ENCODE data around the gene NUMB. TPM values are rescaled to one million over a fixed set of nuclear protein-coding genes. Genes with fewer than 3 reads are reported as not detected.
"Not testable (repeated sequence)": the region's sequence is repeated elsewhere in the genome, so short reads cannot be mapped to it uniquely, and the experiment has no call there.

NUMB gene
- total and polyA plus RNA-seq, 3 experiments from 2014 or later = 36.5 to 39.0 (median 38.5) TPM

DNA sequence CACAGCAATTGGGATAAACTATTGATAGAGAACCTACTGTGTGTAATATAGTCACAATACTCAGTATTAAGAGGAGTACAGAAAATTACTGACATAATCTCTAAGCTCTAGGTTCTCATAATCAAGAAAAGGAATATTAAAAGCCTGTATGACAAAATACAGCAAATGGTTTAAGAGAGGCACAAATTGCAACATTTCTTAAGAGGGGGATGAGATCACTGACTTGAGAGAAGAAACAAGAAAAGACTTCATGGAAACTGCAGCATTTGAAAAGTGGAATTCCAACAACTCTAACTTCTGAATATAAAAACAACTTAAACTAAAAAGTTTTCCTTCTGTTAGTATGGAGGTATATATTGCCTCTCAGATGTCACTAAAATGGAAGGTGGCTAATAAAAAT lies 89.7 kb downstream of the NUMB start:
- Mint-ChIP-seq H3K27ac (no peak overlapping the region), H3K9me3 (no peaks in the 10 kb centered on the region)
- no peaks in the 10 kb centered on the region for H3K27me3 ChIP-seq (ENCODE audit: insufficient read depth, low read length, poor library complexity, severe bottlenecking)

DNA sequence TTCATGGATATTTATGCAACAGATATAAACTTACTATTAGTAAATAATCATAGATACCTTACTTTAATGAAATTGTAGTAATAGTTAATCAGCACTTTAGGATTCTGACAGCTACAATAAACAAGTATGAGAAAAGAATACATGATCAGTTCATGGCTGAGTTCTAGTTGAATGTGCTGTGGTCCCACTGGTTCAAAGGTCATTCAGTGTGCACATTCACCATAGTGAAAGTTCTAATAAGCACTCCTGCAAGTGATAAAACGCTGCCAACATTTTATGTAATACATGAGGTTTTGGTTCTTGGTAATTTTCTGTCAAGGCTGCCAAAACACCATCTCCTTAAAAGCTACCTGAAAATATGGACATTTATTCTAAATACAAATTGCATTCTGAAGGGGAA lies 92.6 kb downstream of the NUMB start:
- POLR2A ChIA-PET = no interaction called here
- H3K27ac ChIP-seq (ENCODE audit: low read depth, low read length) = no peak overlapping the region
- H3K36me3 ChIP-seq (ENCODE audit: insufficient read depth, low read length) = no peaks in the 10 kb centered on the region
- DNase-seq = no peak
- peaks cover 0 to 1% (median 0%) of the 10 kb centered on the region in 3 donors for H3K4me1 Mint-ChIP-seq
- no peaks in the 10 kb centered on the region for H3K9me3 ChIP-seq (ENCODE audit: low read length)
- no peak overlapping the region for H3K4me3 ChIP-seq (ENCODE audit: low read length)
- H3K4me3 Mint-ChIP-seq = no peak overlapping the region
- H3K36me3 Mint-ChIP-seq = peaks cover 10 to 19% (median 10%) of the 10 kb centered on the region in 3 donors
- H3K27ac Mint-ChIP-seq = no peak overlapping the region
- no peaks in the 10 kb centered on the region for H3K4me1 ChIP-seq (ENCODE audit: insufficient read depth, low read length)
- CTCF ChIA-PET = no interaction called here
- no peaks in the 10 kb centered on the region for H3K27me3 ChIP-seq (ENCODE audit: insufficient read depth, low read length, poor library complexity, severe bottlenecking)
- H3K9me3 Mint-ChIP-seq = no peaks in the 10 kb centered on the region
- H3K27me3 Mint-ChIP-seq = no peaks in the 10 kb centered on the region

More for the DNA sequence above, 89.7 kb downstream of the NUMB start:
- no peak overlapping the region for H3K4me3 ChIP-seq (ENCODE audit: low read length)
- peaks cover 5 to 16% (median 8%) of the 10 kb centered on the region in 3 donors for H3K36me3 Mint-ChIP-seq
- CTCF ChIA-PET = no interaction called here
- H3K4me3 Mint-ChIP-seq = no peak overlapping the region
- no peak for DNase-seq
- H3K36me3 ChIP-seq (ENCODE audit: insufficient read depth, low read length) = no peaks in the 10 kb centered on the region
- no peaks in the 10 kb centered on the region for H3K9me3 ChIP-seq (ENCODE audit: low read length)
- no peaks in the 10 kb centered on the region for H3K27me3 Mint-ChIP-seq
- H3K4me1 ChIP-seq (ENCODE audit: insufficient read depth, low read length) = no peaks in the 10 kb centered on the region
- POLR2A ChIA-PET = no interaction called here
- peaks cover 4 to 7% (median 5%) of the 10 kb centered on the region in 3 donors for H3K4me1 Mint-ChIP-seq
- H3K27ac ChIP-seq (ENCODE audit: low read depth, low read length) = no peak overlapping the region

- no peak overlapping the region for H3K4me3 Mint-ChIP-seq
- no peaks in the 10 kb centered on the region for H3K9me3 Mint-ChIP-seq
- ChIA-PET POLR2A (no interaction called here), CTCF (no interaction called here)
- peaks cover 0 to 2% of the 10 kb centered on the region in 2 donors for H3K27me3 Mint-ChIP-seq
- no peaks in the 10 kb centered on the region for H3K4me1 ChIP-seq (ENCODE audit: insufficient read depth, low read length)
- DNase-seq = no peak
- H3K9me3 ChIP-seq (ENCODE audit: low read length) = no peaks in the 10 kb centered on the region
- H3K27me3 ChIP-seq (ENCODE audit: insufficient read depth, low read length, poor library complexity, severe bottlenecking) = no peaks in the 10 kb centered on the region
- H3K36me3 ChIP-seq (ENCODE audit: insufficient read depth, low read length) = no peaks in the 10 kb centered on the region
- no peak overlapping the region for H3K27ac ChIP-seq (ENCODE audit: low read depth, low read length)
- H3K27ac Mint-ChIP-seq = no peak overlapping the region
- no peak overlapping the region for H3K4me3 ChIP-seq (ENCODE audit: low read length)
- peaks cover 10 to 19% (median 13%) of the 10 kb centered on the region in 3 donors for H3K36me3 Mint-ChIP-seq
- H3K4me1 Mint-ChIP-seq = peaks cover 3 to 6% (median 4%) of the 10 kb centered on the region in 3 donors
Measured at GRCh38 chr14:73364559-73364958, 93.8 kb downstream of the NUMB start.

- Histone ChIP-seq H3K4me1 (ENCODE audit: insufficient read depth, low read length) (no peaks in the 10 kb centered on the region), H3K27me3 (ENCODE audit: insufficient read depth, low read length, poor library complexity, severe bottlenecking) (no peaks in the 10 kb centered on the region), H3K27ac (ENCODE audit: low read depth, low read length) (no peak overlapping the region), H3K4me3 (ENCODE audit: low read length) (no peak overlapping the region), H3K9me3 (ENCODE audit: low read length) (no peaks in the 10 kb centered on the region), H3K36me3 (ENCODE audit: insufficient read depth, low read length) (no peaks in the 10 kb centered on the region)
- peaks cover 0 to 2% of the 10 kb centered on the region in 2 donors for H3K27me3 Mint-ChIP-seq
- no peak for DNase-seq
- H3K4me3 Mint-ChIP-seq = no peak overlapping the region
- no peaks in the 10 kb centered on the region for H3K9me3 Mint-ChIP-seq
- H3K4me1 Mint-ChIP-seq = peaks cover 4 to 9% (median 8%) of the 10 kb centered on the region in 3 donors
- ChIA-PET CTCF (no interaction called here), POLR2A (interaction anchor here (0.6 kb wide), 1 partner anchor 53 kb away, joined by 11 read pairs; no protein-coding TSS in a partner anchor)
- peak overlapping the region in 1 of 8 donors; percentile 49 for H3K27ac Mint-ChIP-seq
- H3K36me3 Mint-ChIP-seq = peaks cover 10 to 28% (median 12%) of the 10 kb centered on the region in 3 donors
Measured at GRCh38 chr14:73359445-73359844, 98.9 kb downstream of the NUMB start.

DNA sequence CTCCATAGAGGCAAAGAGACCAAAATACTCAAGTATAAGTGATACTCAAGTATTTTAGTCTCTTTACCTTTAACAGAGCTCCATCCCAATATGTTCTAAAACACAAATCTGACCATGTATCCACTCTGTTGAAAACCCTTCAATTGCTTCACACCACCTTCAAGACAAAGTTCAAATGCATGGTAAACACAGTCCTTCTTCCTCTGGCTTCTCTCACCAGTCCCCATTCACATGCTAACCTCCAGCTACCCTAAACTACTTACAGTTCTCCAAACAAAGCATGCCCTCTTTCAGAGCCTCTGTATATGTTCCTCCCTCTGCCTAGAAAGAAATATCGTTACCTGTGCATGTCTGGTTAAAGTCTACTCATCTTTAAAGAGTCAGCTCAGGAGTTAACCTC lies 100.2 kb downstream of the NUMB start:
- H3K4me1 ChIP-seq (ENCODE audit: insufficient read depth, low read length) = no peaks in the 10 kb centered on the region
- no peak overlapping the region for H3K27ac ChIP-seq (ENCODE audit: low read depth, low read length)
- Mint-ChIP-seq H3K4me3 (no peak overlapping the region), H3K4me1 (peaks cover 4 to 9% (median 8%) of the 10 kb centered on the region in 3 donors), H3K36me3 (peaks cover 1 to 29% (median 8%) of the 10 kb centered on the region in 3 donors), H3K9me3 (no peaks in the 10 kb centered on the region), H3K27ac (peak overlapping the region in 3 of 8 donors; percentile 12 to 17 (median 17)), H3K27me3 (peaks cover 0 to 2% of the 10 kb centered on the region in 2 donors)
- no peaks in the 10 kb centered on the region for H3K9me3 ChIP-seq (ENCODE audit: low read length)
- CTCF ChIA-PET = no interaction called here
- POLR2A ChIA-PET = interaction anchor here (0.6 kb wide), 1 partner anchor 134 kb away, joined by 3 read pairs; no protein-coding TSS in a partner anchor
- H3K27me3 ChIP-seq (ENCODE audit: insufficient read depth, low read length, poor library complexity, severe bottlenecking) = no peaks in the 10 kb centered on the region
- H3K4me3 ChIP-seq (ENCODE audit: low read length) = no peak overlapping the region
- DNase-seq = no peak
- H3K36me3 ChIP-seq (ENCODE audit: insufficient read depth, low read length) = no peaks in the 10 kb centered on the region

DNA sequence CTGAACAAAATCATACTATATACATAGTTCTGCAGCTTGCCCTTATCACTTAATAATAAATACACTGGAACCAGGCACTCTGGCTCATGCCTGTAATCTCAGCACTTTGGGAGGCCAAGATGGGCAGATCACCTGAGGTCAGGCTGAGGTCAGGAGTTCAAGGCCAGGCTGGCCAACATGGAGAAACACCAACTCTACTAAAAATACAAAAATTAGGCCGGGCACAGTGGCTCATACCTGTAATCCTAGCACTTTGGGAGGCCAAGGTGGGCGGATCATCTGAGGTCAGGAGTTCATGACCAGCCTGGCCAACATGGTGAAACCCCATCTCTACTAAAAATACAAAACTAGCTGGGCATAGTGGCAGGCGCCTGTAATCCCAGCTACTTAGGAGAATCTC lies 109.3 kb downstream of the NUMB start:
- H3K36me3 Mint-ChIP-seq = peaks cover 0 to 20% (median 6%) of the 10 kb centered on the region in 3 donors
- H3K36me3 ChIP-seq (ENCODE audit: insufficient read depth, low read length); H3K4me1 ChIP-seq (ENCODE audit: insufficient read depth, low read length); CTCF ChIA-PET; H3K4me3 ChIP-seq (ENCODE audit: low read length); H3K27me3 Mint-ChIP-seq; H3K27ac ChIP-seq (ENCODE audit: low read depth, low read length); H3K9me3 ChIP-seq (ENCODE audit: low read length); H3K9me3 Mint-ChIP-seq; POLR2A ChIA-PET; DNase-seq; H3K27me3 ChIP-seq (ENCODE audit: insufficient read depth, low read length, poor library complexity, severe bottlenecking); H3K4me3 Mint-ChIP-seq; H3K27ac Mint-ChIP-seq: not testable (repeated sequence)
- peaks cover 0 to 11% (median 0%) of the 10 kb centered on the region in 3 donors for H3K4me1 Mint-ChIP-seq

GRCh38 chr14:73344319-73344718 lies 114.0 kb downstream of the NUMB start:
- Mint-ChIP-seq H3K4me3 (no peak overlapping the region), H3K36me3 (peaks cover 0 to 4% (median 3%) of the 10 kb centered on the region in 3 donors), H3K4me1 (peaks cover 1 to 9% (median 5%) of the 10 kb centered on the region in 3 donors), H3K9me3 (no peaks in the 10 kb centered on the region), H3K27ac (no peak overlapping the region), H3K27me3 (no peaks in the 10 kb centered on the region)
- ChIA-PET CTCF (no interaction called here), POLR2A (no interaction called here)
- Histone ChIP-seq H3K4me3 (ENCODE audit: low read length) (no peak overlapping the region), H3K27me3 (ENCODE audit: insufficient read depth, low read length, poor library complexity, severe bottlenecking) (no peaks in the 10 kb centered on the region), H3K4me1 (ENCODE audit: insufficient read depth, low read length) (no peaks in the 10 kb centered on the region), H3K9me3 (ENCODE audit: low read length) (no peaks in the 10 kb centered on the region), H3K36me3 (ENCODE audit: insufficient read depth, low read length) (no peaks in the 10 kb centered on the region), H3K27ac (ENCODE audit: low read depth, low read length) (no peak overlapping the region)
- no peak for DNase-seq

- ChIA-PET POLR2A (no interaction called here), CTCF (no interaction called here)
- no peak overlapping the region for H3K4me3 ChIP-seq (ENCODE audit: low read length)
- Mint-ChIP-seq H3K9me3 (no peaks in the 10 kb centered on the region), H3K4me1 (peaks cover 1 to 15% (median 12%) of the 10 kb centered on the region in 3 donors), H3K27me3 (no peaks in the 10 kb centered on the region), H3K4me3 (no peak overlapping the region), H3K36me3 (peaks cover 0 to 4% (median 3%) of the 10 kb centered on the region in 3 donors), H3K27ac (peak overlapping the region in 1 of 8 donors; percentile 16)
- H3K36me3 ChIP-seq (ENCODE audit: insufficient read depth, low read length) = no peaks in the 10 kb centered on the region
- no peaks in the 10 kb centered on the region for H3K4me1 ChIP-seq (ENCODE audit: insufficient read depth, low read length)
- H3K27me3 ChIP-seq (ENCODE audit: insufficient read depth, low read length, poor library complexity, severe bottlenecking) = no peaks in the 10 kb centered on the region
- no peaks in the 10 kb centered on the region for H3K9me3 ChIP-seq (ENCODE audit: low read length)
- DNase-seq = no peak
- H3K27ac ChIP-seq (ENCODE audit: low read depth, low read length) = no peak overlapping the region
Measured at GRCh38 chr14:73342670-73343069, 115.7 kb downstream of the NUMB start.

All from CD8-positive, alpha-beta memory T cell (primary cell).